Measurements from ENCODE around the gene WBP1L.
A peak's percentile ranks its signal among the peaks of the same experiment; 100 is the strongest.

The WBP1L gene

DNA sequence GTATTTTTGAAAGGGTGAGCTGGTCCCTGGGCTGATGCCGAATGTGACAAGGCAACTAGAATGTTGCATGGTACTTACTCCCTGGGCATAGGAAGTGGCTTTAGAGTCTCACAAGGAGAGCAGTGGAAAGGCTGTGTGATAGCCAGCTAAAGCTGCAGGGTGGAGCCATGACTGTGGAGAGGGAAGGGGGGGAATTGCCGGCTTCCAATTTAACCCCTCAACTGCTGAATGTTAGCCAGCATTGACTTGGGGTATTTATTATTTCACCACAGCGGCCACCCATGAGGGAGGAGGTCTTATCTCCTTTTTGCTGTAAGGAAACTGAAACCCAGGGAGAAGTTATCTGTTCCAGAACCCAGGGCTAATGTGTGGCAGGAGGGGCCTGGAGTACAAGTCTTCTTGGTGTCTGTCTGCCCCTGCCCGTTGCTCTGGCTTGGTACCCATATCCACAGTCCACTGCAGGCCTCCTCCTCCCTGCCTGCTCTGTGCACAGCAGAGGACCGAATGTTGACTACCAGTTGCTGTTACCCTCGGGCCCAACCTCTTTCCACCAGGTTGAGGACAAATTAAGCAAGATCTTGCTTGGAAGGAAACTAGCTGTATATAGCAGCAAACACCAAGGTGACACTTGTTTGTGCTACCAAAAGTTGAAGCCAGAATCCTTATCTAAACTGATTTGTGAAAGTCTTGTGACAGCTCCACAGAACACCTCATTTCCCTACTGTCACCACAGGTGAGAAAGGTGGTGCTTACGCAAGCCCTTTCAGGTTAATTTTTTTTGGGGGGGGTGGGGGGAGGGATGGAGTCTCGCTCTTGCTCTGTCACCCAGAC lies 37.6 kb downstream of the WBP1L start:
- ATAC-seq = no peak

DNA sequence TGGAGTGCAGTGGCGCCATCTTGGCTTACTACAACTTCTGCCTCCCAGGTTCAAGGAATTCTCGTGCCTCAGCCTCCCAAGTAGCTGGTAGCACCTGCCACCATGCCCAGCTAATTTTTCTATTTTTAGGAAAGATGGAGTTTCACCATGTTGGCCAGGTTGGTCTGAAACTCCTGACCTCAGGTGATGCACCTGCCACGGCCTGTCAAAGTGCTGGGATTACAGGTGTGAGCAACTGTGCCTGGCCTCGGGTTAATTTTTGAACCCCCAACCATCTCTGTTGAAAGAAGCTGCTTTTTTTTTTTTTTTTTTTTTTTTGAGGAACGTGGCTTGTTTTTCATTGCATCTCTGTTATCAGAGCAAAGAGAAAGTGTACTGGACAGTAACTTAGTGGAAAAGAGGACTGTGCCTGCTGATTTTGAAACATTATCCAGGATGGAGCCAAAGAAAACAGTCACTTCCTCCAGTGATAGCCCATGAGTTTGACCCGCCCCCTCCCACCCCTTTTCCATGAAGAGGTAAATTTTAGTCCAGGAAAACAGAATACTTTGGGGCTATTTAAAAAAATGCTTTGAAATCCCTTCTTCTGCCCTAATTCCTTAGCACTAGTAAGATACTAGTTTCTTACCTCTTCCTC lies 38.3 kb downstream of the WBP1L start:
- no peak for ATAC-seq

DNA sequence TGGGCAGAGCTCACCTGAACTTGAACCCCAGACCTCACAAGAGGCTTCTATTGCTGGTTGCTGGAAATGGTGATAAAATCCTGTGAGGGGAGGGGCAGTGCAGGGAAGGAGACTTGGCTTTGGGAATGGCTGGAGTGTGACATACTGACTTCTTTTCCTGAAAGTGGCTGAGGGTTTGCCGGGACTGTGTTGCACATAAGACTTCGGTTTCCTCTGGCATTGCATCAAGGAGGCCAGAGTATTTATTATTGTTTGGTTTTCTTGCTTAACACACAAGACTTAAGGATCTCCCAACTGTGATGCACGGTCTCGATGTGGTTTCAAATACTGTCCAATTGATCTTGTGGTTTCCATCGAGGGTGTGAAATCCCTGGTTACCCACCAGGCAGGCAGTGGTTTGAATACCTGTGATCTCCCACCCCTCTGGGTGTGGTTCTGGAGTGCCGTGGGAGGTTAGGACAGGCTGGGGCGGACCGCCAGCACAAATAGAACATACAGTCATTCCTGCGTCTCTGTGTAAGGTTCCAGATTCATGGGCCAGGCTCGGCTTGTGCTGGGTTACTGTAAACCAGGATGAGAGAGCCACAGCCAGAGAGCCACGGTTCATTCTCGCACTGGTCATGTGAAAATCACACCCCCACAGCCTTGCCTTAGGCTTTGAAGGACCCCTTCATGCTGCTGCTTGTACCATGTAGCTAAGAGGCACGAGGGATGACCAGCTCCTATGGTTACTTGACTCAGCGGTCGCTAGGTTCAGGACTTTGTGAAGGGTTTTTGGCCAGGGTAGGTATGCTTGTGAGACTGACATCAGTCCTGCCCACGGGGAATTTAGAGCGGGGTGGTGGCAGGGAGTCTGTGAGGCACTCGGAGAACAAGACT lies 39.2 kb downstream of the WBP1L start:
- no peak for ATAC-seq

- no peak for ATAC-seq
Observed at GRCh38 chr10:102783568-102783967, 39.8 kb downstream of the WBP1L start.

DNA sequence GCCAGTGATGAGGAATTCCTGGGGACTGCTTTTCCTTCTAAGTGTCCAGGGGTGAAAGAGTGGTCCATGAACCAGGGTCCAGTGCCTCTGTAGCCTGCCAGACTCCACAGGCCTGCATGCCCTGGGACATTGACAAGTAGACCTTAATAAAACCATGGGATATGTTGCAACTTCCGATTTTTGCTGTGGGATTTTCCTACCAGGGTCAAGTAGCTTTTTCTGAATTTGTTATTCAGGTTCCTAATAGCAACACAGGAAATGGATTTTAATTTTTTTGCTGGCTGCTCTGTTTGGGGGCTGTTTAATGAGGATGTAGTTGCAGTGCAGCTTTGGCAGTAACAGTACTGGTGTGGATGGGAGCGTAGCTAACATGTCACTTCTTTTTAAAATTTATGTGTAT lies 42.1 kb downstream of the WBP1L start:
- ATAC-seq = no peak

- no peak for ATAC-seq
Observed at GRCh38 chr10:102791754-102792395, 48.1 kb downstream of the WBP1L start.

GRCh38 chr10:102795453-102796406 lies 52.0 kb downstream of the WBP1L start:
- no peak for ATAC-seq

DNA sequence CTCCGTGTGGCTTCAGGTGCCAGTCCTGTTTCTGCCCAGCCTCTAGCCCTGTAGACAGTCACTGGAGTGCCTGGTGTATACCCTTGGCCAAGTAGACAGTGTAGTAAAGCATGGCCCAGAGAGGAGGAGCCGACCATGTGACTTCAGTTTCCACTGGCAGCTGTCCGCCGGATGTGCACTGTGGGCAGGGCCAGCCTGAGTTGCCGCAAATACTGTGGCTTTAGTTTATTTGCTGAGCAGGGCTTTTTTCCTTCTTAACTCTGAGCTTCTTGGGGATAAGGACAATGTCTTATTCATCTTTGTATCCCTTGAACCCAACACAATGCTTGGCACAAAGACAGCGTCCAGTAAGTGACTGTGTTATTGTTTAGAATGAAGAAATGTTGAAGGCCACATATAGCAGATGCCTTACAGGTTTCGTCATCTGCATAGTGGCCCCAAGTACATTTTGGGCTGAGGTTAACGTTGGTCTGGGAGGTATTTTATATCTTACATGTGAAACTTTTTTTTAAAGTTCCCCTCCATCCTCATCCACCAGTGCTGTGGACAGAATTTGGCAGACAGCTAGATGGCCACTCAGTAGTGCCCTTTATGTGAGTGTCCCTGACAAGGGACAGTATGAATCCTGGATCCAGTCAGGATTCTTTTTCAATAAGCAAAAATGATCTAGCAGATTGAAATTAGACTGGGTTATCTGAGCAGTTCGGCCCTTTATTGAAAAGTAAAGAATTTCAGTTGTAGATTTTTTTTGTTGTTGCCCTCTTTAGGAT lies 52.8 kb downstream of the WBP1L start:
- ATAC-seq = peak; percentile 93 to 97

- ATAC-seq = no peak
Observed at GRCh38 chr10:102799691-102800471, 56.1 kb downstream of the WBP1L start.

GRCh38 chr10:102800611-102801335 lies 57.0 kb downstream of the WBP1L start:
- no peak for ATAC-seq

DNA sequence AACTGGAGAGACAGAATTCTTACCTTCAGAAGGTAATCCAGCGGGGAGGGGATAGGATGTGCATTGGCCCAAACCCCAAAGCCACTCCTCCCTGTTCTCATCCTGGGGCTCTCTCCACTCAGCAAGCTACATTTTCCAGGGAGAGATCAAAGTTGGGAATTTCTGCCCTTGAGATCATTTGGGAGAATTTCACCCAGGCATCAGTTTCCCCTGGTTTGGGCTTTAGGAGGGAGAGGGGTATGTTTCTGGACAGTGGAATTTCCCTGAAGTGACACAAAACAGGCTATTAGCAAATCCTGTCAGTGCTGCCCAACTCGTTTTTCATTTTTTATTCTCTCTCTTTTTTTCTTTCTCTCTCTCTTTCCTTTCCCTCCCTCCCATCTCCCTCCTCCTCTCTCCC lies 57.7 kb downstream of the WBP1L start:
- no peak for ATAC-seq

- ATAC-seq = no peak
Observed at GRCh38 chr10:102801978-102802377, 58.2 kb downstream of the WBP1L start.

- ATAC-seq = peak; percentile 79 to 85
Observed at GRCh38 chr10:102802920-102803534, 59.3 kb downstream of the WBP1L start.

- no peak for ATAC-seq
Observed at GRCh38 chr10:102804382-102805055, 60.8 kb downstream of the WBP1L start.

DNA sequence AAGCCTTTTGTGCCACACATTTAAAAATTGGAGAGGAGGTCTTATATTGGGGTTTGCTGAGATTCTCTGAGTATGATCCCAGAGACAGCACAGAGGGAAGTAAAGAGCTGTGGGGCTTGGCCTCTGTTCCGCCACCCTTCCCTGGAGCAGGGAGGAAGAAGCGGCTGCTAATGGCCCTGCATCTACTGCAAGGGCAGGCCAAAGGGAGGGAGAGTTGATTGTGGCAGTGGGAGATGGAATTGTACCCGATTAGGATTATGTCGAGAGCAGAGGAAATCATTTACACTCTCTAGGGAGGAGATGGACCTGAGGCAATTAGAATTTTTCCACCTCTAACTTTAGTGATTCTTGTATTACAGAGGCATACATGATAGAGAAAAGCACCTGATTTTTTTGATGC lies 64.6 kb downstream of the WBP1L start:
- ATAC-seq = no peak

GRCh38 chr10:102811346-102811745 lies 67.6 kb downstream of the WBP1L start:
- ATAC-seq = no peak

- ATAC-seq = no peak
Observed at GRCh38 chr10:102812231-102812876, 68.6 kb downstream of the WBP1L start.

Data from activated CD4-positive, CD25-positive, alpha-beta regulatory T cell treated with anti-CD3 and anti-CD28 coated beads, Interleukin-2, amount 50 U/mL, for 24 hours (primary cell).